GM08714 (cell line): Measurements from ENCODE around the gene PRPF39.
A peak's percentile ranks its signal among the peaks of the same experiment; 100 is the strongest.
"Not testable (repeated sequence)": the region's sequence is repeated elsewhere in the genome, so short reads cannot be mapped to it uniquely, and the experiment has no call there.

Source experiments
- H3K4me3 ChIP-seq: fragments of 200-500 bp; sonication (Bioruptor generic); 2 replicates; pipeline ENCODE4 v1.5.1; 2014; ENCODE audit warnings: mild to moderate bottlenecking, low read length, inconsistent platforms
- ZNF274 ChIP-seq: IDR thresholded peaks from 2 replicates; pipeline ENCODE4 v1.6.1; 2012; ENCODE audit warnings: mild to moderate bottlenecking, low read depth, low read length

The PRPF39 gene

GRCh38 chr14:45112896-45113781, 29.2 kb downstream of the PRPF39 start:
- TF ChIP-seq ZNF274 = no peak
- H3K4me3 ChIP-seq = no peak overlapping the region

DNA sequence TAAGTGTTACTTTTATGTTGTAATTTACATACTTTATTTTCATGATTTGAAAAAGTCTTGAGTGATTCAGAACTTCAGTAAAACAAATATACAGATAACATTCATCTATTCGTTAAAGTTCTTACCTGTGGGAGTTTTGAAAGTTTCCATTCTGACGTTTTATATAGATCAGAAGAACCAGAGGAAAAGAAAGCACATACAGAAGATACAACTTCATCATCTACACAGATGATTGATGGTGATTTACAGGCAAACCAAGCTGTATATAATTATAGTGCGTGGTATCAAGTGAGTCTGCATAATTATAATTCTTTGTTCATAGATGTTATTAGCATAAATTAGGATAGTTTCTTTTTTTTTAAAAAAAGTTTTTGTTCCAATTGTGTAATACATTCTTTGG, 30.4 kb downstream of the PRPF39 start:
- TF ChIP-seq ZNF274 = no peak
- H3K4me3 ChIP-seq = no peak overlapping the region

- TF ChIP-seq ZNF274 = no peak
- H3K4me3 ChIP-seq = no peak overlapping the region
Observed at GRCh38 chr14:45118594-45118993, 34.7 kb downstream of the PRPF39 start.

DNA sequence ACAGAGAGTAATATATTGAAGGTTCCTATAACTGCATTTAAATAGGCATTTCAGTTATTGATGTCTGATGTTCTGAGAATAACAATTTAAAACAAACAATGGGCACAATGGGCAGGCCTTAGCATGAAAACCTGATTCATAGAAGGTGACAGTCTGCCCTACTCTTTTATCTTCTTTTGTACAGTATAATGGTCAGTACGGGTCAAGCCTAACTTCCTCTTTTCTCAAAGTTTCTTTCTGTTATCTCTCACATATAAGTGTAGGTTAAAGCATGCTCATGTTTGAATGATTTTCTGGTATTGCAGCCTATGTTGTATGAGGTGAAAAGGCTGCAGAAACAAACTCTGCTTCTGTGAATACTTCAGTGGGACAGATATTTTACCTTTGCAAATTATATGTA, 36.2 kb downstream of the PRPF39 start:
- H3K4me3 ChIP-seq = no peak overlapping the region
- no peak for TF ChIP-seq ZNF274

DNA sequence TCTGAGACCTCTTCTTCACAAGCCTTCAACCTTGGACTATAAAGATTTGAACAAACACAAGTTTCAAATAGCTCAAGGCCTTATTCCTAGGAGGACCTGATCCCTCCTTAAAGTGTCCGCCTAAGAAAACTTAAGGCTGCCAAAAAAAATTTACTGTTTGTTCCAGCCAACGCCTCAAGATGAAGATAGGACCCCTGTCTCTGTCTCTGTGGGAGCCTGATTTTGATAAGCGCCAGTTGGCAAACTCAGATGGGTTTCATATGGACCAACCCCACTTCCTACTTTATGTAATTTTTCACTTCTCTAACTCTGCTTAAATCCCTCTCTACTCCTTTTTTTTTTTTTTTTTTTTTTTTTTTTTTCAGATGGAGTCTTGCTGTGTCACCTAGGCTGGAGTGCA, 39.4 kb downstream of the PRPF39 start:
- no peak overlapping the region for H3K4me3 ChIP-seq

GRCh38 chr14:45125754-45126153, 41.8 kb downstream of the PRPF39 start:
- no peak for TF ChIP-seq ZNF274
- no peak overlapping the region for H3K4me3 ChIP-seq

More for the DNA sequence above, 39.4 kb downstream of the PRPF39 start:
- no peak for TF ChIP-seq ZNF274

GRCh38 chr14:45128963-45129629, 45.2 kb downstream of the PRPF39 start:
- no peak for TF ChIP-seq ZNF274
- no peak overlapping the region for H3K4me3 ChIP-seq

DNA sequence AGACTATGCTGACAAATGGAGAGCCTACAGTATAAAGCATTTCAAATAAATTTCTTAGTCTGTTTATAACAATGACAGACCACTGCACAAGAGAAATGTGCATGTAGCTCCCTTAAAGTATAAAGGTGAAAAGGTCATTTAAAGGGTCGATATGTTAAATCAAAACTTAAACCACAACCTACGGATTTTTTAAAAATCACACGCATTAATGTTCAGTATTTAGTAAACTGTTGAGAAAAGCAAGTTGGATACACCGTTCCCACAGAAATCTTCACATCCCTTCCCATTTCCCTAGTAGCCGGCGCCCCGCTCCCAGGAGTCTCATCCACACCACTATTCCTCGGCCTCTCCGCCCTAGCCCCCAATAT, 49.8 kb downstream of the PRPF39 start:
- TF ChIP-seq ZNF274 = no peak
- H3K4me3 ChIP-seq = peak overlapping the region; percentile 96

DNA sequence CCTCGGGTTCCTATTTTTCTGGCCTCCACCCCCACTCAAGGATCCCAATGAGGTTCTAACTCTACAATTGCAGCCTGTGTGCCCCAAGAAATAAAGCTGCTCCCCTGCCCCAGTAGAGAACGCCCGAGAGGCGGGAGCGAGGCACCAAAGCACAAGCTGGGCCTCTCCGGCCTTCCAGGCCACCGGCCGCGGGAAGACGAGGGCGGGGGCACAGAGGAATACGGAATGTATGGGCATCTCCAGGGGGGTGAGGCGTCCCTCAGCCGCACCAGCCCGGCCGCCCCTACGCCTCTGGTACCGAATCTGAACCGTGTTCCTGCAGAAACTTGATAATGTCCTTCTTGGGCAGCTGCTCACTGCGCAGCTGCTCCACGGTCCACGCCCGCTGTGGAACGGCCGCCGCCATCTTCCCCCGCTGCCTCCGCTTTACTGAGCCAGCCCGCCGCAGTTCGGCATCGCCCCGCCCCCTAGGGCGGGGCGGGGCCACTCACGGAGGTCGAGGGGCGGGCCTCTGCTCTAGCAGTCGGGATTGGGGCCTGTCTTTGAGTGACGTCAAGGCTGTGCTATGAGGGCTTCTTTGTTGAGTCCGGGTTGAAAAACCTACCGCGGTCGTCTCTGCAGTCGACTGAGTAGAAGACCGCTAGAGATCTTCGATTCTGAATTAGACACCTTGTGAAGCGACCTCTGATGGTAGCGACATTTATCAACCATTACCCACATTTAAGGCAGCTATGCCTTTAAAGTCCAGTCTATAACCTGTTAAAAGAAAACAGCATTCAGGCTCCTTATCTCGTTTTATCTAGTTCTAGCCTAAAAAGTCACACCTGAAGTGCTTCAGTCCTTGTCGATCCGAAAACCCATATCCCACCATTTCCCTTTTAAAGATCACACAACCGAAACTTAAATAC, 50.4 kb downstream of the PRPF39 start, which contains the start of gene FKBP3:
TSS of gene FKBP3 (minus strand) at position 431 of the 908 bp plus-strand sequence. CDS start at position 406, 25 bp downstream.
- peak within 1 kb of the TSS; percentile 96 for H3K4me3 ChIP-seq
- no peak for TF ChIP-seq ZNF274

GRCh38 chr14:45135156-45135555, 51.2 kb downstream of the PRPF39 start:
- peak overlapping the region; percentile 89 for H3K4me3 ChIP-seq
- TF ChIP-seq ZNF274 = no peak

GRCh38 chr14:45135659-45136395, 51.9 kb downstream of the PRPF39 start, which contains the start of gene FANCM:
FANCM (plus strand) TSS chr14:45135930; CDS start chr14:45136032, 102 bp downstream.
- peak within 1 kb of the TSS; percentile 89 for H3K4me3 ChIP-seq
- no peak for TF ChIP-seq ZNF274

DNA sequence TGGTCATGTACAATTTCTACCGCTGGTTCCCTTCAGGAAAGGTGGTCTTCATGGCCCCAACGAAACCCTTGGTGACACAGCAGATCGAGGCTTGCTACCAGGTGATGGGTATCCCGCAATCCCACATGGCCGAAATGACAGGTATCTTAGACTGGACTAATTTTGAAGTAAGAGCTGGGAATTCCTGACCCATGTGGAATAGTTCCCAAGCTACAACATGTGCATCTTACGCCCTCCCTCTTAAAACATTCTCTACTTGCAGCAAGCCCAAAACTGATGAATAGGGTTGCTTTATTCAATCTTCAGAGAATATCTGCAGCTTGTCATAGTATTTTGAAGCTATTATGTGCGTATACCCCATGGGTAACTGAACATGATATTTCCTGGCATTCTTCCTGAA, 52.5 kb downstream of the PRPF39 start:
- peak overlapping the region; percentile 89 for H3K4me3 ChIP-seq
- TF ChIP-seq ZNF274 = no peak

GRCh38 chr14:45140661-45141187, 56.8 kb downstream of the PRPF39 start:
- no peak overlapping the region for H3K4me3 ChIP-seq
- no peak for TF ChIP-seq ZNF274

- H3K4me3 ChIP-seq = not testable (repeated sequence)
Observed at GRCh38 chr14:45142083-45142482, 58.2 kb downstream of the PRPF39 start.
